GM19397 (cell line): ENCODE data around the gene ANKRD39.
A peak's percentile ranks its signal among the peaks of the same experiment; 100 is the strongest.
"Not testable (repeated sequence)": the region's sequence is repeated elsewhere in the genome, so short reads cannot be mapped to it uniquely, and the experiment has no call there.

Experiments
- ATAC-seq: cut with Tn5 transposase; IDR thresholded peaks from one replicate; pipeline ENCODE4 v1.9.1; 2021; ENCODE audit warnings: mild to moderate bottlenecking, moderate library complexity; ENCODE audit not compliant: unreplicated experiment

The ANKRD39 gene

DNA sequence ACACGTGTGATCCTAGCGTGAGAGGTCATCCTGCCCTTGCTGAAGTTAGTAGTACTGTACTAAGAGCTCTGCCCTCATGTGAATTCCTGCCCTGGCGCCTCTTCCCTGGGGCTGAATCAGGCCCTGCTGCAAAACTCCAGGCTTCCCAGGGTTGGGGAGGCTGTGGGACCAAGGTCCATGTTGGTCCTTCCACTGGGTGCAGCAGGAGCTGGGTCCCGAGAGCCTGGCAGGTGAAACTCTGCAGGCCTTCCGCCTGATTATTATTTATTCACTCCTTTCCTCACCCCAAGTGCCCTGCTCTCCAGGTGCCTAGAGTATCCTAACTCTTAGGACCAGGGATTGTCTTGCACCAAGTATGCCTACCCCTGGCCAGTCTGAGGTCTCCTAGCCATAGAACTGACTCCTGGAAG lies 47.0 kb downstream of the ANKRD39 start:
- ATAC-seq = no peak

DNA sequence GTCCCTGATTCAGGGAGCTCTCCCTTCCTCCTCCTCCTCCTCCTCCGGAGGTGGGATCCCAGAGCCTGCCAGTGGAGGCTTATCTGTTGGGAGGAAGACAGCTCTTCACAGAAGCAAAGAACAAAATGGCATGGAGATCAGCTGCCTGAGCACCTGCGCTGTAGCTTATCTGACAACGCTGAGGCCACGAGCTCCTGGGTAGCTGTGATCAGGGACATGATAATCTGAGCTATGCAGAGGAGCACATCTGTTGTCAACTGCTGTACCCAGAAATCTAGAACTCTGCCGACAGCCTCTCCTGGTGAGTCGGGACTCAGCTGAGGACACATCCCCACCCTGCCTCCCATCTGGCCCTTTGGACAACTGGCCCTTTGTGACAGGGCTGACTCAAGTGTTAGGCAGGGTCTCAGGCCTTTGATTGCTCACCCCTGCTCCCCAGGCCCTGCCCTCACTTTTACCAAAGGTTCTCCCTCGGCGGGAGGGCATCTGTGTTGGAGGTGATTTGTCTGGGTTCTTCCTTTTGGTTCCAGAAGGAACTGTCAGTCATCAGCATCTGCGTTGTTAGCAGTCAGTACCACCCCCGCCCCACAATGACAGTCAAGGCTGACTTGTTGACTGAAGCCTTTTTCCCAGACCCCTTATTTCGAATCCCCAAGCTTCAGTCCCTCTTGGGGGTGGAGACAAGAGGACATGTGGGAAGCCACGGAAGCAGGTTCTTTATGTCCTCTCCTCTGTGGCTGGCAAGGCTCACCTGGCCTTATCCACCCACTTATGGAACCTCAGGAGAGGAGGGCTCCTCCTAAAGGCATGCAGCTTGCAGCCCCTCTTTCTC lies 47.6 kb downstream of the ANKRD39 start:
- ATAC-seq = no peak

DNA sequence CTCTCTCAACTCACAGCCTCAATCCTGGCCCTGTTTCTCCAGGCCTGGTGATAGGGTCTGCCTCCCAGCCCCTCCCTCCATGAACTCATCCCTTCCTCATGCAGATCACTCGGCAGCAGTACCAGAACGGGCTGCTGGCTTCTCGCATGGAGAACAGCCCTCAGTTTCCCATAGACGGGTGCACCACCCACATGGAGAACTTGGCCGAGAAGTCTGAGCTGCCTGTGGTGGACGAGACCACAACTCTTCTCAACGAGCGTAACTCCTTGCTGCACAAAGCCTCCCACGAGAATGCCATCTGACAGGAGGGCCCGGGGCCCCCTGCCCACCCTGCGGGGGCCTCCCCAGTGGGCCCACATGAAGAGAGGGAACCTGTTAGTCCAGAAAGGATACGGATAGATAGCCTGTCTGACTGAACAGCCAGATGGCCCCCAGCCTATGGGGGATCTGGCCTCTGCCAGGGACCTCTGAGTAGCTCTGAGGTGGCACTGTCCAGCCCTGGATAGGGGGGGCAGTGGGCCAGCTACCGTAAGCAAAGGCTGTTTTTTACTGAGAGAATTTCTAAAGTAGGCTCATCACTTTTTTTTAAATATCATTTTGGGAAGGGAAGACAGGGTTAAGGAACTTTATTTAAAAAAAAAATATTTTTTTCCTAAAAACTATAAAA lies 48.5 kb downstream of the ANKRD39 start:
- no peak for ATAC-seq

DNA sequence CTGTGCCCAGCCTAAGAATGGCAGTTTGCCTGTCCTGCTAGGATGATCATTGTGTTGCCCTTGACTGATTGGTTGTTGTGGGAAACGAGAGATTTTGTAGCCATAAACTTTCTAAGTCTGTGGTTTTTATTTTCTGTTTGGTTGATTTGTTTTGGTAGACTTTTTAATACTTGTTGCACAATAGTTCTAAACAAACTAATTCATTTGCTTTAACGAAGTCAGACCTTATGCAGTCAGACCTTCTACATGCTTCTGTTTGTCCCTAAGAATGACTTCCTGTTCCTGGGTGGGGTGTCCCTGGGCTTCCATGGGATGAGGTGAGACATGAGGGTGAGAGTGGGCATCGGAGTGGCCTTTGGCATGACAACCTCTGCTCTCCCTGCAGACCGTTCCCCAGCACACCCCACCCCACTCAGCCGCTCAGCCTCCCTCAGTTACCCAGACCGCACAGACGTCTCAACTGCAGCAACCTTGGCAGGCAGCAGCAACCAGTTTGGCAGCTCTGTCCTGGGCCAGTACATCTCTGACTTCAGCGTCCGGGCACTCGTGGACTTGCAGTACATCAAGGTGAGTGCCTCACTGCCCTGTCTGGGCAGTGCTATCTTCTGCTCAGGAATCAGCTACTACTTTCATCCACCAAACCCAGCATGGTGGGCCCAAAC lies 49.5 kb downstream of the ANKRD39 start:
- no peak for ATAC-seq

DNA sequence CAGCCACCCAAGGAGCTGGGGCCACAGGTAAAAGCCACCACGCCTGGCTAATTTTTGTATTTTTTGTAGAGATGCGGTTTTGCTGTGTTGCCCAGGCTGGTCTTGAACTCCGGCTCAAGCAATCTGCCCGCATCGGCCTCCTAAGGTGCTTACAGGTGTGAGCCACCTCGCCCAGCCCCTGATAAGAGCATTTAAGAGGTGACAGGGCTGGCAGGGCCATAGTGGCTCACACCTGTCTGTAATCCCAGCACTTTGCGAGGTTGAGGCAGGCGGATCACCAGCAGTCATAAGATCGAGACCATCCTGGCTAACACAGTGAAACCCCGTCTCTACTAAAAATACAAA lies 50.7 kb downstream of the ANKRD39 start:
- ATAC-seq = no peak

DNA sequence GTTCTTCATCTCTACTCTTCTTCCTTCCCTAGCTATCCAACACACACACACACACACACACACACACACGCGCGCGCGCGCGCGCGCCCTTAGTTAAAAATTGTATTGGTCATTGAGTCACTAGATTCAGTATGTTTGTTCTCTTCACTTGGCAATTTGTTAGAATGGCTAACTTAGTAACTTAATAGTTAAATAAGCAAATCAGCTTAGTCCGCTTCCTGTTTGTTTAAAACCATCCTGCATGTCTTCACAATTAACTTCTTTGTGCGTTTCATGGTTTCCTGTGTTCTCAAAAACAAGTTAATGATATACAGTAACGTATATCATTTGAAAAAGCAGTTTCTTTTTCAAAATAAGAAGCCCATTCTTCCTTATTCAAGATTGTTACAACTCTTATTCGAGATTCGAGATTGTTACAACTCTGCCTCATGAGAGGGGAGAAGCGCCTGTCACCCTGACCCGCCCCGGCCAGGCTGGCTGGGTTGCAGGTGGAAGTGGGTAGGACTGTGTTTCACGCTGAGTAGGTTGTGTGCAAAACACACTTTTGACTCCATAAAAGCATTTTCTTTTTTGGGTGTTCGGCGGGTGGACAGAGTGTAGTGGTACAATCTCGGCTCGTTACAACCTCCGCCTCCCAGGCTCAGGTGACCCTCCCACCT lies 51.2 kb downstream of the ANKRD39 start:
- peak; percentile 60 for ATAC-seq

DNA sequence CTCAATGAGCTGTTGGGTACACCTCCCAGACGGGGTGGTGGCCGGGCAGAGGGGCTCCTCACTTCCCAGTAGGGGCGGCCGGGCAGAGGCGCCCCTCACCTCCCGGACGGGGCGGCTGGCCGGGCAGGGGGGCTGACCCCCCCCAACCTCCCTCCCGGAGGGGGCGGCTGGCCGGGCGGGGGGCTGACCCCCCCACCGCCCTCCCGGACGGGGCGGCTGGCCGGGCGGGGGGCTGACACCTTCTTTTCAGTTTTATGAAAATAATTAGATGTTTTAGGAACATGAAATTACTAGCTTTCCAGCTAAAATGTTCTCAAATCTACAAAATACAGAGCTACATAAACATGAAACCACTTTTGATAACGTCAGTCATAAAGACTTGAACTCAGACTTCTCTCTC lies 51.9 kb downstream of the ANKRD39 start:
- ATAC-seq = not testable (repeated sequence)

DNA sequence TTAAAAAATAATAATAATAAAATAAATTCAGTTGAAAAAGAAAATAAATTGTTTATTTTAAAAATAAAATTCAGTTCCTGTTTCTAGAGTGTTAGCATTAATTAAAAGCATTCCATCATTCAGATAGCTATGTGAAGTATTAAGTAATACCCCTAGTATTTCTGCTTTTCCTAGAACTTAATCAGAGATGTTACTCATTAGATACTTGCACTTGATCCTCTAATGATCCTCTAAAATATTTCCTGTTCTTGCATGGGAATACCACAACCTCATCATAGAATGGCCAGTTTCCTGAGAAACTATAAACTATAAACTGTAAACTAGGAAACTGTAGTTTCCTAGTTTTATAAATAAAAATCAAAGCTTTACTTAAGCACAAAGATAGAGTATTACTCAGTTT lies 52.8 kb downstream of the ANKRD39 start:
- ATAC-seq = no peak

DNA sequence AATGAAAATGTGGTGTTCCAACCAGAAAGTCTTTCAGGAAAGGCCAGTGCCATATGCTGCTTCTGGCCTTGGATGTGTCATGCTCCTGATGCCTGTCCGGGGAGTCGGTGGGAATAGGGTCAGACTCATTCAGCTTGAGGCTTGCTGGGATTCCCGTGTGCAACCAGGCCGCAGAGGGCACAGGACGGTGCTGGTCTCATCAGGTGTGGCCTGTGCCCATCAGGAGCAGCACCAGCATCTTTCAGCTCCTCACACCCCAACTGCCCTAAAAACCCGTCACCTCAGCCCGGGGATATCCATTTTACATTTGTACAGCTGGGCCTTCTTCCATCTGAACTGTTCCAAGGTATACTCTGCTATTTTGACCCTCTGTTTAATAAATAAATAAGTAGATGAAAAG lies 55.1 kb downstream of the ANKRD39 start:
- ATAC-seq = no peak

DNA sequence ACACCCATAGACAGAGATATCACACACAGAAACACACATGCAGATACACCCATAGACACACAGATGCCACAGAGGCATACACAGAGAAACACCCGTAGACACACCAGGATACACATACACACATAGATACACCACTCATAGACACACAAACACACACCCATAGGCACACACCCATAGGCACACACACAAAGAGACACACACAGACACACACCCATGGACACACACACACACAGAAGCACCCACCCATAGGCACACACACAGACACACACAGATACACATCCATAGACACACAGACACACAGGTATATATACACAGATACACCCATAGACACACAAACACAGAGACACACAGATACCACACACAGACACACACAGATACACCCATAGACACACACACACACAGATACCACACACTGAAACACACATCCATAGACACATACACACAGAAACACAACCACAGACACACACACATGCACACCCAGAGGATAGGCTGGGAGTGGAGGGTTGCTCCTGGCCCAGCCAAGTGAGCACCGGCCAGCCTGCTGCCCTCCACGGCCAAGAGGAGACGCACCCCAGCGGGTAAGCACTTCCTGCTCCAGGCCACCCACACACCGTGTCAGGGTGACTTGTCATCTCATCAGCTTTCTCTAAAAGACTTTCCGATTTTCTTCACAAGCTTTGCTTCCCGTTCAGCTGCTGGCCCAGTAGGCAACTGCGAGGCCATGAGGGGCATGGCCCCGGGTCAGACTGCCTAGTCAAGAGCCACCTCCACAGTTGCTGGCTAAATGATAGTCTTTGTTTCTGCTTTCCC lies 55.8 kb downstream of the ANKRD39 start:
- no peak for ATAC-seq

DNA sequence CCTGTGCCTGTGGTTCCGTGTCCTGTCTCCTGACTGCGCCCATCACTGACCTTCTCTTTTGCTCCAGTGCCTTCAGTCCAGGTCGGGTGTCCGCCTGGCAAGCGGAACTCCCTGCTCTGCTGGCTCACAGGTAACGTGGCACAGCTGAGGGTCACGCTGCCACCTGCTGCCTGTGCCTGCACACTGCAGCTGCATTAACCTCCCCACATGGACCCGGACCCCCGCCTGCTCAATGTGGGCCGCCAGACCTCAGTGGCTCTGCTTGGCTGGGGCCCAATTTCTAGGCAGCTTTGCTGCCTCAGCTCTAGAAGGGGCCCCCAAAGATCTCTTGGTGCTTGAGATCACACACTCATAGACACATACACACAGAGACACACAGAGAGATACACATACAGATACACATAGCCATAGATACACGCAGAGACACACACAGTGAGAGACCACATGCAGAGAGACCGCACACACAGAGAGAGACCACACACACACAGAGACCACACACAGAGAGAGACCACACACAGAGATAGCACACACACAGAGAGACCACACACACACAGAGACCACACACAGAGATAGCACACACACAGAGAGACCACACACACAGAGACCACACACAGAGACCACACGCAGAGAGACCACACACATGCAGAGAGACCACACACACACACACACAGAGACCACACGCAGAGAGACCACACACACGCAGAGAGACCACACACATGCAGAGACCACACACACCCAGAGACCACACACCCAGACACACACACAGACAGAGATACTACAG lies 56.6 kb downstream of the ANKRD39 start:
- ATAC-seq = peak; percentile 80

DNA sequence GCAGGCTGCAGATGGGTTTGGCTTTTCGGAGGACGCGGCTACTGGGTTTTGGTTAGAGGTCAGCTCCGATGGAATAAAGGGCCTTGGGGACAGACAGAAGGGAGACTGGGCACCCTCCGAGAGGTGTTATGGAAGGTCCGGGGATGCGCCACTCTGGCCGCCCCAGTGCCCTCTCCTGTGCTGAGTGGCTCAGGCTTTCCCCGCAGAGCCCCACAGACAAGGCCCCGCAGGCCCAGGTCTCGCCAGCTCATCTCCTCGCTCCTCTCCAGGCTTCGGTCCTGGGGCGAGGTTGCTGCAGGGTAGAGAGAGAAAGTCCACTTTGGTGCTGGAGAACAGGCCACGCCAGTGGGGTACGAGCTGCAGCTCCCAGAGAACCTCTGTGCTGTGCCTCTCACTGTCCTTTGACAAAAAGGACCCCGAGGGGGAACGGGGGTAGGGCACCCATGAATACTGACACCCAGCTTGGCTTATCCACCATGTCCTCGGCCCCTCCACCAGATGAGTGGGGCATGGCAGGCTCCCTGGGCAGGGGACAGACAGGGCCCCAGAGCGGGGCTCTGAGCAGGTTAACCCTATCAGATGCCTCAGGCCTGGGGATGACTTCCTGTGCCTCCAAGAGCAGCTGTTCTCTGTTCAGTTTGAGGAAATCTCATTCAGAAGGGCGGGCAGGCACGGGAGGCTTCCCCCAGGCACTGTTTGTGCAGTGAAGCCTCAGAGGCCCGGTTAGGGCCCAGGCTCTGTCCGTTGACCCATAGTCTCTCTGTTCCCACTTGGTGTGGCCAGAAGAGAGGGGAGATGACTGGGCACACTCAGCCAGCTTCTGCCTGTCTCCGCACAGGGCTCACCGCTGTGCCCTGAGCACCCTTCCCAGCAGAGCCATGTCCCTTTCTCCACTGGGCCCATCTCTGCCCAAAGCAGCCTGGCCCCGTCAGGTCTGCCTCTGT lies 57.5 kb downstream of the ANKRD39 start:
- ATAC-seq = no peak

DNA sequence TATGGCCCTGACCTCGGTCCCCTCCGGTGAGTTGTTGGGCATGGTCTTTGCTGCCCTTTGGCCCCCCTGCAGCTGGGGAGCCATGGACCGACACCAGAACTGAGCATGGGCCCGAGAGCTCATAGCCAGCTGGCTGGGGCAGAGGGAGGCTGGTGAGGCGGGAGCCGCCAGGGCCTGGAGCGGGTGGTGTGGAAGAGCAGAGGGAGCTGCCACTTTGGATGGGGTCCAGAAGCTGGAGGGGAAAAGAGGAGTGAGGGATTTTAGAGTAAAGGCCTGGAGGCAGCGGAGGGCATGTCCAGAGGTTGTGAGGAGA lies 58.2 kb downstream of the ANKRD39 start:
- no peak for ATAC-seq

DNA sequence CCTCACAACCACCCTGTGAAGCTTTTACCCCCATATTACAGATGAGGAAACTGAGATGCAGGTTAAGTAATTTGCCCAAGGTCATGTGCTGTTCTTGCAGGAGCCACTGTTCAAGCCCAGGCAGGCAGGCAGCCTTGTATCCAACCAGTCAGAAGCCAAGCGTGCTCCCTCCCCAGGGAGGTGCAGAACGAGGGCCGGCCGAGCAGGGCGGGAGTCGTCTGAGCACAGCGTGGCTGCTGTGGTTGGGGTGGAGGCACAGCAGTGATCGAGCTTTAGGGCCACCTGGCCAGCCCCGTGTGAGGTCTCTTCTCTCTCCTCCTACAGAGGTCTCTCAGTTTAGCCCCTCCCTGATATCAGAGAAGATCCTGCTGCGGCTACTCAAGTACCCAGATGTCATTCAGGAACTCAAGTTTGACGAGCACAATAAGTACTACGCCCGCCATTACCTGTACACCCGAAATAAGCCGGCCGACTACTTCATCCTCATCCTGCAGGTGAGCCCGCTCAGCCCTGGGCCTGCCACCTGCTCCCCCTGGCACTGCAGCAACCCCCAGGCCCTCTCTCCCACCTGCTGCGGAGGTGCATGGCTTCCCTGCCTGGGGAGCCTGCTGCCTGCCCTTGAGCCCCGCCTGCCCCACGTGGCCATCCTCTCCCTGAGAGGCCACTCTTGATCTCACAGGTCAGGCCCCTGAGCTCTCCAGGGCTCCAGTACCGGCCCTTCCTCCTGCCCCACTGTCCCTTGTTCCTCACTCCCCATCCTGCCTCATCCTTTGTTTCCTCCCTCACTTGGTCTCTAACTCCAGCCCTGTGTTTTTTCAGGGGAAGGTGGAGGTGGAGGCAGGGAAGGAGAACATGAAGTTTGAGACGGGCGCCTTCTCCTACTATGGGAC lies 58.8 kb downstream of the ANKRD39 start:
- no peak for ATAC-seq
